GM21786 (cell line): Measurements from ENCODE around the gene ISCU.
A peak's percentile ranks its signal among the peaks of the same experiment; 100 is the strongest.

Experiments
- ATAC-seq: cut with Tn5 transposase; IDR thresholded peaks from one replicate; pipeline ENCODE4 v1.9.1; 2021; ENCODE audit not compliant: unreplicated experiment

Gene ISCU

DNA sequence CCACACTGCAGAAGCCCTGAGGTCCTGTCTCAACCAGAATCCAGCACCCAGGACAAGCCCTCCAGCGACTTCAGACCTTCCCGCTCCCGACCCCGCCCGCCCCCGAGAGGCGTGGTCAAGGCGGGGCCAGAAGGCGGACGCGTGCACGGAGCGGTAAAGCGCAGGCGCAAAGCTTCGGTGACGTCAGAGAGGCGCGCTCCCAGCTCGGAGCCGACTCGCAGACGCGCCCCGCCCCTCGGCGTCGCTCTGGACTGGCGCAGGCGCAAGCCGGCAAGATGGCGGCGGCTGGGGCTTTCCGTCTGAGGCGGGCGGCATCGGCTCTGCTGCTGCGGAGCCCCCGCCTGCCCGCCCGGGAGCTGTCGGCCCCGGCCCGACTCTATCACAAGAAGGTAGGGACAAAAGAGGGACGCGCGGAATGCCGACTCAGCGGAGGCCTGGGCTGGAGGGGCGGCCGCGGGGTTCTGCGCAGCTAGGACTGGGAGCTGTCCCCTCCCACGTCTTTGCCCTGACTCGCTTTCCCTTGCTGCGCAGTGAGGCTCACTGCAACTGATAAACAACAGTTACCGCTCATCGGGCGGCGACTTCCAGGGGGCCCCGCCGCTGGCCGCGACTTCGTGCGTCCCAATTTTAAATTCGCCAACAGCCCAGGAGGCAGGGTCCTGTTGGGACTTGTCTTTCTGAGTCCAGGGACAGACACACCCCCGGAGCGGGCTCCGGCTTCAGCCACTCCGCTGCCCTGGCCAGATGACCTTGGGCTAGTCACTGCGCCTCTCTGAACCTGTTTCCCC lies at the start of gene ISCU:
Gene ISCU (plus strand): TSS at position 249 of the 788 bp plus-strand sequence. CDS start 27 bp downstream, at position 276.
- ATAC-seq = peak; percentile 50

DNA sequence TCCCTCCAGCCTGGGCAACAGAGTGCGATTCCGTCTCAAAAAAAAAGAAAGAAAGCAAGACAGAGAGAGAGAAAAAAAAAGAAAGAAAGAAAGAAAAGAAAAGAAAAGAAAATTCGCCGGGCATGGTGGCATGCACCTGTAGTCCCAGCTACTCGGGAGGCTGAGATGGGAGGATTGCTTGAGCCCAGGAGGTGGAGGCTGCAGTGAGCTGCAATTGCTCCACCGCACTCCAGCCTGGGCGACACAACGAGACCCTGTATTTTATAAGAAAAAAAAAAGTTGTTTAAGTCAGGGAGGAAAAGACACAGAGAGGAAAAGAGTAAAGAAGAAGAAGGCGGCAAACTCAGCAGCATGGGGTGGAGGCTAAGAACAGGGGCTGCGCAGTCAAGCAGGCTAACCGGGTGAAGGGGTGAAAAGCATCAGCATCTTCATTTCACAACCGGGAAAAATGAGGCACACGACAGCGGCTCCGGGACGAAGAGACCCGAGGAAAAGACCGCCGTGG lies 47.9 kb upstream of the ISCU start:
- ATAC-seq = no peak

DNA sequence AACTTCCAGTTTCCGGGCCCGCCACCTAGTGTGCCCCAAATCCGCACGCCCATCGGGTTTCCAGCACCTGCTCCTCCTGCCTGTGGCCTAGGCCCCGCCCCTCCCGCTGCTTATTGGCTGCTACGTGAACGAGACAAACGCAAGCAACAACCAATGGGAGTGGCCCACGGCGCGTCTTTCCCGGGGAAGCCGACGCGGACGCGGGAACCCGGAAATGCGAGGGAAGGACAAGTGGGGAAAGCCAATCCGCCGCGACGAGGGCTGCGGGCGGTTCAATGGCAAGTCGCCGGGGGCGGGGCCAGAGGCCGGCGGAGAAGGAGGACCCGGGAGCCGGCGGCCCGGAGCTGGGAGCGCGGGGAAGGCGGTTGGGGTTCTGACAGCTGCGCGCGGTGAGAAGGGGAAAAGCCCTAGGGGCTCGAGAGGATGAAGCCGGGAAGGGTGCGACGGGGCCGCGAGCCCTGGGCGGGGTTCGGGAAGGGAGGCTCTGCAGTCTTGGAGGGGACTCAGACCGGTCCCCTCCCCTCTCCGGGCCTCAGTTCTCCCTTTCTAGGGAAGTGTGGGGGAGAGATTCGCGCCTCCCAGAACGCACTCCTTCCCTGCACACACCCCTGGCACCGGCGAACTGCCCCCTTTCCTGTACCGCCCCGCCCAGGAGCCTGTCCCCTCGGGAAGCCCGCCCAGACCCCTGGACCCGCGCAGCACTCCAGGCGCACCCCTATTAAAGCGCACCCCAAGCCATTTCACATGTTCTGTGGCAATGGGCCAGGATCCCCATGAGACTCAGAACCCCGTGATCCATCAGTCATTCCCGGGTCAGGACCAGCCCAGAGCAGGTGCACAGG lies 47.2 kb upstream of the ISCU start, which contains the start of gene FICD:
Gene FICD (plus strand): TSS at position 305 of the 842 bp plus-strand sequence. CDS start 1,696 bp downstream, outside the sequence.
- peak; percentile 90 for ATAC-seq

DNA sequence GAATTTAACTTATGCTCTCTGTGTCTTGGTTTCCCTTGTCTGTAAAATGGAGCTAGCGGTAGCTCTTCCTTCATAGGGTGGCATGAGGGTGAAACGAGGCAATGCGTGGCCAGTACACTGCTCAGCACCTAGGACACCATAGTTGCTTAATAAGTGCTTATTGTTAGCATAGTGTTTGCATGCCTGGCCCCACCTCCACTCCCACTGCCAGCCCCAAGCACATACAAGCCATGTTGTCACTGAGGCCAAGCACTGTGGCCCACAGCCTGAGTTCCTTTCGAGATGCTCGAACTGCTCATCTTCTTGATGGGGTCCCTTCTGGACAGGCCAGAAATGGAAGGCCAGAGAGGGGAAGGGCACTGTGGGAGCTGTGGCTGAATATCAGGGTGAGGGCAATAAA lies 46.5 kb upstream of the ISCU start:
- no peak for ATAC-seq

DNA sequence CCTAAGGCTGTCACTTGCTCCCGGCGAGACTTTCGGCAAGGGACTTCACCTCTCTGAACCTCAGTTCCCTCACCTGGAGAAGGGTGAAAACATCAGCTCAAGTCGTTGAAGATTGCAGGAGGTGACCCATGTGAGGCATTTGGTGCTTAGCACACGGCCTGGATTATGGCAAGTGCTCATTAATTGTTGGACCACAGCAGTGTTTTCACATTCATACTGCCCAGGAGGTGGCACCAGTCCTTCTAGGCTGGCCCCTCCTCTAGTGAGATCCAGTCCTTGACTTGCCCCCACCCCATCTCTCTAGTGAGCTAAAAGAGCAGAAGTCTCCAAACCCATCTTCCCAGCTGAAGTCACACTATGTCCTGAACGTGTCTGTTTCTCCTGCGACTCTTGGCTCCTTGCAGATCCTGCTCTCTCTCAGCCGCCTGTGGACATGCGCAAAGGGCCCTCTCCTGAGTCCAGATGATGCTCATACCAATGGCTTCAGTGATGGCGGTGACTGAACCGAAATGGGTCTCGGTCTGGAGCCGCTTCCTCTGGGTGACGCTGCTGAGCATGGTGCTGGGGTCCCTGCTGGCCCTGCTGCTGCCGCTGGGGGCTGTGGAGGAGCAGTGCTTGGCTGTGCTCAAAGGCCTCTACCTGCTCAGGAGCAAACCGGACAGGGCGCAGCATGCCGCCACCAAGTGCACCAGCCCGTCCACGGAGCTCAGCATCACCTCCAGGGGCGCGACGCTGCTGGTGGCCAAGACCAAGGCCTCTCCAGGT lies 45.7 kb upstream of the ISCU start:
- no peak for ATAC-seq

DNA sequence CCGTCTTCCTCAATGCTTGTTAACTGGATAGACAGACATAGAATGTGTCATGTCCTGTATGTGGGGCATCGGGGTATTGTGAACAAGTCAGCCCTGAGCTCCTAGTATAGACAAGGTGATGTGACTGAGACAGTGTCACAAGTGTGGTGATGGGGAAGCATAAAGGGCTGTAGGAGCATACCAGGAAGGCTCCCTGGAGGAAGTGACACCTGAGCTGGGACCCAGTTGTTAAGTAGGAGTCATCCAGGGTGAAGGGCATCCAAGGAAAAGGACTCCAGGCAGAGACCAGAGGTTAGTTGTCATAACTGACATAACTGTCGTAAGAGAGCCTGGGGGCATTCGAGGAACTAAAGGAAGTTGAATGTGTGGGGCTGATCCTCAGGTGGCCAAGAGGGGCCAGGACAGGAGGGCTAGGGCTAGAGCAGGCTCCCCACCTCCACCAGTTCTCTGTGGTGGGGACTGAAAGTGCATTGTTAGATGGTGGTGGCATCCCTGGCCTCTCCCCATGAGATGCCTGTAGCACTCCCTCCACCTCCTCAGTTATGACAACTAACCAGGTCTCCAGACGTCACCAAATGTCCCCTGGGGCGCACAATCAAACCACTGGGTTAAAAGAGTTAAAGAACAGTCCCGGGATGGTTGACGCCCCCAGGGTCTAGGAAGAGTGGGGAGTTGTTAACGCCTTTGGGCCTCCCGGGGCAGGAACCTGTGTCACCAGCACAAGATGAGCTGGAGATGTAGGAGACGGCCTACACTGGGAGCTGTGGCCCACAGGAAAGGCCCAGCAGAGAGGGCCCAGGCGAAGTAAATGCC lies 44.9 kb upstream of the ISCU start:
- no peak for ATAC-seq

DNA sequence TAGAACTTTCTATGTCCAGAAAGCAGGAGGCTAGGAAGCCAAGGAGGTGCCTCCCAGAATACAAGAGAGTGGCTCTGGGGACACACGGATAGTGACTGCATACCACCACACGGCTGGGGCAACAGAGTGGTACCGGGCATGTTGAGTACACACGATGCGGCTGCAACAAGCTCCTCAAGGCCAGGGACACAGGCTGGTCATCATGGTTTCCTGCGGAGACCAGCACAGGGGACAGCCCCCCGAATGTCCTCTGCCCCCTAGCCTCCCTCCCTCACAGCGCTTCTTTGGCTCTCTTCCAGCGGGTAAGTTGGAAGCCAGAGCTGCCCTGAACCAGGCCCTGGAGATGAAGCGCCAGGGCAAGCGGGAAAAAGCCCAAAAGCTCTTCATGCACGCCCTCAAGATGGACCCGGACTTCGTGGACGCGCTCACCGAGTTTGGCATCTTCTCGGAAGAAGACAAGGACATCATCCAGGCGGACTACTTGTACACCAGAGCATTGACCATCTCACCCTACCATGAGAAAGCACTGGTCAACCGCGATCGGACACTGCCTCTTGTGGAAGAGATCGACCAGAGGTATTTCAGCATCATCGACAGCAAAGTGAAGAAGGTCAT lies 44.2 kb upstream of the ISCU start:
- ATAC-seq = no peak

DNA sequence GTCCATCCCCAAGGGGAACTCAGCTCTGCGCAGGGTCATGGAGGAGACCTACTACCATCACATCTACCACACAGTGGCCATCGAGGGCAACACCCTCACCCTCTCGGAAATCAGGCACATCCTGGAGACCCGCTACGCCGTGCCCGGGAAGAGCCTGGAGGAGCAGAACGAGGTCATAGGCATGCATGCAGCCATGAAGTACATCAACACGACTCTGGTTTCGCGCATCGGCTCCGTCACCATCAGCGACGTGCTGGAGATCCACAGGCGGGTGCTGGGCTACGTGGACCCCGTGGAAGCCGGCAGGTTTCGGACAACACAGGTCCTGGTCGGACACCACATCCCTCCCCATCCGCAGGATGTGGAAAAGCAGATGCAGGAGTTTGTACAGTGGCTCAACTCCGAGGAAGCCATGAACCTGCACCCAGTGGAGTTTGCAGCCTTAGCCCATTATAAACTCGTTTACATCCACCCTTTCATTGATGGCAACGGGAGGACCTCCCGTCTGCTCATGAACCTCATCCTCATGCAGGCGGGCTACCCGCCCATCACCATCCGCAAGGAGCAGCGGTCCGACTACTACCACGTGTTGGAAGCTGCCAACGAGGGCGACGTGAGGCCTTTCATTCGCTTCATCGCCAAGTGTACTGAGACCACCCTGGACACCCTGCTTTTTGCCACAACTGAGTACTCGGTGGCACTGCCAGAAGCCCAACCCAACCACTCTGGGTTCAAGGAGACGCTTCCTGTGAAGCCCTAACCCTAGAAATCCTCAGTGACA lies 43.5 kb upstream of the ISCU start:
- ATAC-seq = no peak

DNA sequence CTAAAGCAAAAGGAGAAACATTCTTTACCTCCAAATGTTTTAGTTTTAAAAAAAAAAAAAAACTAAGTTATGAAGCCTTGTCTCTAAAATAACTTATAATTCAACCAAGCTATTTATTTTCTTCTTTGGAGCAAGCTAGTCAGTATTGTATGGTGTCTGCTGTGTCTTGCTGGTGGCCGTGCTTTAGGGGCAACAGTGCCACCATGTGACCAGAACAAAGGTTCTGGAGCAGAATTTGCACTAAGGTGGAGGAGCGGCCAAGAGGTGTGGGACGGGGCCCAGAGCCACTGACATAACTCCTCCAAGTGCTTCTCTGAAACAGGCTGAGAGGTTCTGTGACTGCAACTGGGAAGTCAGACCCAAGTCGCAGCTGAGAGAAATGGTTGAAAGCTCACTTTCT lies 42.8 kb upstream of the ISCU start:
- no peak for ATAC-seq

DNA sequence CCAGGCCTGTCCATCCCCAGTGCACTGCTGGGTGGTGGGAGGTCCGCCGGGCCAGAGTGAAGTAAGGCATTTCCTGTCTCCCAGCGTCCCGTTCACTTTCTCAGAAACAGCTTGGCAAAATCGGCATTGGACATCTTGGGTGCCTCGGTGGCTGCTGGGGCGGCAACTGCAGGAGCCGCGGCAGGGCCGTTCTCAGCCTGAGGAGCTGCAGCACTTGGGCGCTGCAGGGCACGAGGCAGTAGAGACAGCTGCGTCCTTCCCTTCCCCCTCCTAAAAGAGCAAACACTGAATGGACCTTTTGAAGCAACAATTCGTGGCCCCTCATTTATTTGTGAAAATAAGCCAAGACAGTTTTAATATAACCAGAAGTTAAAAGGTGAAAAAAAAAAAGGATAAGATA lies 39.0 kb upstream of the ISCU start:
- no peak for ATAC-seq

DNA sequence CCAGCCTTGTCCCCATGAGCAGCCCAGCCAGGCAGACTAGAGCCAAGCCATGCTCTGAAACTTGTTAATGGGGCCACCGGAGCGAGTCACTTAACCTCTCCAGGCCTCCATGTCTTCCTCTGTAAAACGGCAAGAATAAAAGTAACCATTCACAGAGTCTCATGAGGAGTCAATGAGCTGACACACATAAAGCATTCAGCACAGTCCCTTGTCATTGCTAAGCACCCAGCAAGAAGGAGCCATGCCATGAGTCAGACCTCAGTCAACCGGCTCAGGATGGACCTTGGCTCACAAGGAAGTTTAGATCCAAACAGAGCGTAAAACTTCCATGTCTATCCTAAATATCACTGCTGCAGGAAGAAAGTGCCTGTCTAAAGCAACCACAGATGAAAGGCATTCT lies 36.7 kb upstream of the ISCU start:
- ATAC-seq = no peak

DNA sequence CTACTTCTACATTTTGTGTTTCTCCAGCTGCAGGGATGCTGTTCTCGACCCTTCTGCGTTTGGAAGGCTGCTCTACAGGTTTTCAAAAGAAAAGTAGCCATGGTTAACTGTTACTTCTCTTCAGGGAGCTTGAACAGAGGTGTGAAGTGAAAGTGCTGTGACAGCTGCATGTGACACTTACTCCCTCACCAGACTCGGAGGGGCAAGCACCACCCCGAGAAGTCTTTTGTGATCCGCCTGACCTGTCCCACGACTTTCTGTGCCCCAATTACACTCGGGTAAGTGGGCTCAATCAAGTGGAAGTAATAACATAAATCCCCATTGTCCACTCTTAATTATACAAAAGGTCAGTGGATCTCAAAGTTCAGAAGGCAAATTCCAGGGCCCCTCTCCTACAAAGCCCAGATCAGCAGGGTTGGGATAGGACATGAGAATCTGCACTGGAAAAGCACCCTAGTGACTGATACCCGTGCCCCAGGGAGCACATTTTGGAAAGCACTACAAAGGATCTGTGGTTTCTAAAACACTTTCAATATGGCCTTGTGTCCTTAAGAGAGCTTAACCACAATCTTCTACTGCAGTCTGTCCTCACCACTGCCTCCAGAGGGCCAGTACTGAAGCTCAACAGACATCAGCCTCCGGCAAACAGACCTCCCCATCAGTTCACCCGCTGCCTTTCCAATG lies 35.8 kb upstream of the ISCU start:
- ATAC-seq = no peak

DNA sequence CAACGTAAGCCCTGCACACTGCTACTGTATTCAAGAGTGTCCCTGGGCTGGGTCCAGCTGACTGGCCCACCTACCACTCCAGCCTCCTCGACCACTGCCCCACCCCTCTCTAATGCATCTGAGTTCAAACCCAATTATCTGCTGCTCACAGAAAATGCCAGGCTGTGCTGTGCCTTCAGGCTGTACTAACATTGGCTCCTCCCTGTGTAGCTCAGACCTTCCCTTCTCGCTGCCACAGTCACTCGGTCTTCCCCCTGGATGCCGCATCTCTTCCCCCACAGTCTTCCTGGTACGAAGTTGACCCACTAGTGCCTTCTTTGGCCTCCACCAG lies 35.3 kb upstream of the ISCU start:
- no peak for ATAC-seq

DNA sequence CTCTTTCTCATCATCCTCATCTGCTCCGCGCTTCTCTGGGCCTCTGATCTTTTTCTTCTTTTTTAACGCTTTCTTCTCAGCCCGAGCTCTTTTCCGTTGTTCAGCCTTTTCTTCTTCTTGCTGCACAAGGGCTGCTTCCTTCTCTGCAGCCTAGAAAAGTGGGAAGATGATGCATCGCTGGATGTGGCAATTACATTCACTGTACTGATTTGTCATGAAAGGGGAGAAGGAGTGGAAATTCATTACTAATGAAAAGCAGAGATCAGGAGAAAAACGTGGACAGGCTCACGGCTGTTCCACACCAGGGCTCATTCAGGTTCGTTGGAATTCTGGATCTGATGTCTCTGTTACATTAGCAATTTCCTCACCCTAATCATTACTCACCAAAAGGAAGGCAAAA lies 32.2 kb upstream of the ISCU start:
- no peak for ATAC-seq

DNA sequence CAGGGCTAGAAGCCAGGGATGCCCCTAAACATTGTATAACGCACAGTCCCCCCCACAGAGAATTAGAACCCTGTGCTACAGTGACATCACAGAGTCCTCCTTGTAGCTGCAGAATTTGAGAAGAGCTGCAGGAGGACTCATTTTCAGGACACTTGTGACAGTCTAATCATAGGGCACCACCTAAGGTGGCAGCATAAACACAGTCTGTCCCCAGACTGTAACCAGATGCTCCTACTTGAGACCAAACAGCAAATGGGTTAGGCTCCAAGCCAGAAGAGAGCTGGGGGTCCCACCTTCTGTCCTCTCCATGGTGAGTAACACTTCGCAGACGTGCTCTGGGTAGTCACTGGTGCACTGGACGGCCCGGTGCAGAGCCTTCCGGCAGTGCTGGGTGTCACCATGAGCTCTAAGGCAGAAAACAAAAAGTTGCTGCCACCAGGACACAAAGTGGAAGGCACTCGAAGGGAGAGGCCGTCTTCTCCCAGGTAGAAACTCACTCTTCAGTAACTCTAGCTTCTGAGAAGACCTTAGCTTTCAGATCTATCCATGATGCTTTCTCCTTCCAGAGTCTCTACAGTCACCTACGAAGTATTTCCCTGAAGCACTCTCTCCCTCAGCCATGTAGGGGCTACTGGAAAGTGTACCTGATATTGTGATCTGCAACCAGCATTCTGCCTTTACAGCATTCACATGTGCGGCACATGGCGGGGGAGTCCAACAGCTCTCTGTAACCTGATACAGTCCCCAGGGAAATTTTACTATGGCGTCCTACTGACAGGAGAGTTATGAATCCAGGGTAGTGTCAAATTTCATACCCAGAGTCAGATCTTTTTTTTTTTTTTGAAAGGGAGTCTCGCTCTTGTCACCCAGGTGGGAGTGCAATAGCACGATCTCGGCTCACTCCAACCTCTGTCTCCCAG lies 30.2 kb upstream of the ISCU start:
- ATAC-seq = no peak

DNA sequence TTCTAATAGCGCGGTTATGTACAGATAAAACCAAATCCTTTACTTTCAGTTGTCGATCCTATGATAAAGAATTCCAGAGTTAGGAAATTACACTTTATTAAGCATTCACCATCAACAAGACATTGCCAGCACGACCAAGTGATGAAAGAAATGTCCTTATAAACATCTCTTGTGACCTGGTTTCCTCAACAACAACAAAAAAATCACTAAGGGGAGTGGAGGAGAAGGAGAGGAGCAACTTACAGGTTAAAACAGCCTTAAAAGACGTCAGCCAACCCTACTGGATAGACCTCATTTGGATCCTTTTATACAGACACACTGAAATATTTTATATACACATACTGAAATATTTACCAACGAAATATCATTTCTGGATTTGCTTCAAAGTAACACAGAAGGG lies 24.2 kb upstream of the ISCU start:
- ATAC-seq = no peak

DNA sequence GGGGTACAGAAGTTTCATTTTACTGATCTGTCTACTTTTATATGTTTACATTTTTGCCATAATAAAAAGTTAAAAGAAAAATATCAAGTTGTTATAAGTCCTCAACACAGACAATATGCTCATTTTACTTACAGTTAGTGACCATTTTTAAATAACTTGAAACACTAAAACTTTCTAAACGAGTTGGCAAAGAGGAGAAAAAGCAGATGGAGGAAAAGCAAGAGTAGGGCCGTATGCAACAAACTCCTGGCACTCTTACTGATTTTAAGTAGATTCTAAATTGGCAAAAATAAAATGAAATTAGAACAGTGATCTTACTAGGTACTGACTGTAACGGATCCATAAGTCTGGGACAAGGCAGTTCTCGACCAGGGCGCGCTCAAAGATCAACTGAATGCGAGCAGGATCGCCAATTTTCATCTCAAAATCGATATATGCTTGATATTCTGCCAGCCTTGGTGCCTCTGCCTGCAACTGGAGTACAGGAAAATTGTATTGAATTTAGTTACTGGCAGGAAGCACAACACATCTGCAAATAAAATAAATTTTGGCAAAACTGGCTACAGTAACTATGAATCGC lies 23.7 kb upstream of the ISCU start:
- ATAC-seq = no peak
